Endothelial cell of coronary artery (primary cell): ENCODE data around the gene HIGD2A. TPM values are rescaled to one million over a fixed set of nuclear protein-coding genes. Genes with fewer than 3 reads are reported as not detected.

Experiments
- total RNA-seq: library from RNA; depleted of rRNA; stranded (reverse); fragments of >200 nt; gene quantifications from 2 replicates; pipeline ENCODE4 v1.2.3, GENCODE V29; 2014

The HIGD2A gene, protein sequence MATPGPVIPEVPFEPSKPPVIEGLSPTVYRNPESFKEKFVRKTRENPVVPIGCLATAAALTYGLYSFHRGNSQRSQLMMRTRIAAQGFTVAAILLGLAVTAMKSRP
- total RNA-seq = 24.7 and 28.1 TPM in 2 replicates

DNA sequence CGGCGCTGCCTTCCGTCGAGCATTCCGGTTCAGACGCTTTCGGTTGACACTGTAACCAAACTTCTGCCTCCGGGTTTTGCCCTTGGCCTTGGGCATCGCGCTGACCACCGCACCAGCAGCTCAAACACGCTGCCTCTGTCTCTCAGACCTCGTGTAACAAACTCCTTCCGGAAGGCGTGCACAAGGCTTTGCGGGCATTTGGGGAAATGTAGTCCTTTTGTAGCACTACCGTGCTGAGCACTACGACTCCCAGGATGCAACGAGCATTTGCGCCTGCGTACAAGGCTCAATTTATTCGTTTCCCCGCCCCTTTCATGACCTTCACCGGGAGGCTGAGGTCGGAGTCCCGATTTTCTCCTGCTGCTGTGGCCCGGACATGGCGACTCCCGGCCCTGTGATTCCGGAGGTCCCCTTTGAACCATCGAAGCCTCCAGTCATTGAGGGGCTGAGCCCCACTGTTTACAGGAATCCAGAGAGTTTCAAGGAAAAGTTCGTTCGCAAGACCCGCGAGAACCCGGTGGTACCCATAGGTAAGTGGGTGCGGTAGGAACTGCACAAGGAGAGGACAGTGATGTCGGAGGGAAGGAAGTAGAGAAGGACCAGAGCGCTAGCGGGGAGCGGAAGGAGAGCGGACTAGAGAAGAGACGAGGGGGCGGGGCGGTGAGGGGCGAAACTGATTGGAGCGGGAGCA, at the start of gene HIGD2A, which contains the start of gene NOP16:
HIGD2A (plus strand) TSS at position 308 of the 691 bp plus-strand sequence; CDS start at position 377, 69 bp downstream.
NOP16 (minus strand) TSS at position 155 of the 691 bp plus-strand sequence; CDS start at position 96, 59 bp downstream.

DNA sequence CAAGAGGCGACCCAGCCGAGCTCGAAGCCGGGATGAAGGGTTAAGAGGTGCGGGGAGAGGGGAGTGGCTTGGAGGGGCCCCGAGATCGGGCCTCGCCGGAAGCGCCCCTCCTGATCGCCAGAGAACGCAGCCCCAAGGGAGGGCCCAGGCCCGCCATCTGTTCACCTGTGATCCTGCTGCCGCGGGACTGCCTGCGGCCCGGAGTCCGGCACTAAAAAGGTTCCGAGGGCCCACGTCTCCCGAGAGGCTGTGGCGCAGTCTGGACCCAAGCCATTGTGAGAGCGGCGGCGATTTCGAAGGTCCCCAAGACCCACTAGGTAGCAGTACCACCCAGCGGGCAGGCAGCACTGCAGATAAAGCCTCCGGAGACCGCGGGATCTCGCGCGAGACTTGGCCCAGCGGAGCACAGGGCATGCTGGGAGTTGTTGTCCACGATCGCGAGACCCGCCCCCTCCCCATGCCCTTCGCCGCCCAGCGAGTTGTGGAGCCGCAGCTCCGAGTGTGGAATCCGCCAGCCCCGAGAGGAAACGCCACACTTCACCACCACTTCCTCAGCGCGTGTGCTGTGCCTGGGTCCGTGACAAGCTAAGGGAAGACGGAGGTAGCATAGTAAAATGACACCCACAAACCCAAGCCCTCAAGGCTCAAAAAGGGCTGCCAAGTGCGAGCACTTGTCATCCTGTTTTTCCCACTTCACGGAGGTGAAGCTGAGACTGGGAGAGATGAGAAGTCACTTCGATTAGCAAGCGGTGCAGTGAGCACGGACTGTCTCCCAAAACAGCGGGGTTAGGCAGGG, 26.9 kb upstream of the HIGD2A start, which contains the start of gene KIAA1191:
KIAA1191 (minus strand) TSS at position 328 of the 796 bp plus-strand sequence. CDS start 2,256 bp downstream, outside the sequence.

DNA sequence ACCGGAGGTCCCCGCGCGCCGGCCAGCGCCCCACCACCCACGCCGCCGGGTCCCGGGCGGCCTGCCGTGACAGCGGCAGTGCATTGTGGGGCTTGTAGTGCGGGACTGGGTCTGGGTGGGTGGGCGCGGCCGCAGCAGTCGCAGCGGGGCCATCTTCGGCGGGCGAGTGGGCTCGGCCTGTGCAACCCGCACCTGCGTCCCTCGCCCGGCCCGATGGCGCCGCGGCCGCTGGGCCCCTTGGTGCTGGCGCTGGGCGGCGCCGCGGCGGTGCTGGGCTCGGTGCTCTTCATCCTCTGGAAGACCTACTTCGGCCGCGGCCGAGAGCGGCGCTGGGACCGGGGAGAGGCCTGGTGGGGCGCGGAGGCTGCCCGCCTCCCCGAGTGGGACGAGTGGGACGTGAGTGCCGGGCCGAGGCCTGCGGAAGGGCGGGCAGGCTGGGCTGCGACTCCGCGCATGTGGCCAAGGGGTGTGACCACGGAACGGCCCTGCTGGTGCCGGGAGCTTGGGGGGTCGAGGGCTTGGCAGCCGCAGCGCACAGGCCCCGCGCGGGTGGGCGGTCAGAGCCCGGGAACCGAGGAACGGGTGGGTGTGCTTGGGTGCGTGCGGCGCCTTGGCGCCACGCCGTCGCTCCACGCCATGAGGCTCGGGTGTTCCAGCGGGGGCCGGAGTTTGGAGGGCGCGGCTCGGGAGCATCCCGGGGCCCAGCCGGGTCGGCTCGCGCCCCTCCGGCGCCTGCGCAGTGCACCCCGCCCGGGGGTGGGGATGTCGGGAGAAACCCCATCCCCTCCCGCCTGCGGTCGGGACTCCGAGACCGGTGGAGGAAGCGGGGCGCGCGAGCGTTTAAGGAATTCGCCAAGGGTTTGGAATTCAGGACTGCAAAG, 23.0 kb upstream of the HIGD2A start, which contains the start of gene ARL10:
ARL10 (plus strand) TSS at position 137 of the 881 bp plus-strand sequence; CDS start at position 214, 77 bp downstream.

GRCh38 chr5:176415952-176416924, 27.7 kb downstream of the HIGD2A start, which contains the start of gene CLTB:
Gene CLTB (minus strand): TSS chr5:176416539. CDS start chr5:176416363, 176 bp downstream.

Other genes with a start within 250 kb of the HIGD2A start
- 2.2 and 3.6 TPM in 2 replicates for gene SIMC1, start 150.3 kb upstream of the HIGD2A start, total RNA-seq
- gene KIAA1191, start 27.0 kb upstream of the HIGD2A start, total RNA-seq = 65.6 and 77.7 TPM in 2 replicates
- gene ARL10, start 23.3 kb upstream of the HIGD2A start, total RNA-seq = 6.1 and 16.4 TPM in 2 replicates
- 27.9 and 42.7 TPM in 2 replicates for gene NOP16, start 153 bp upstream of the HIGD2A start, total RNA-seq
- gene CLTB, start 27.8 kb downstream of the HIGD2A start, total RNA-seq = 123 and 142 TPM in 2 replicates
- gene FAF2, start 59.6 kb downstream of the HIGD2A start, total RNA-seq = 34.9 and 36.1 TPM in 2 replicates
- gene RNF44, start 148.7 kb downstream of the HIGD2A start, total RNA-seq = 3.5 and 4.0 TPM in 2 replicates
- not detected in 2 replicates for gene CDHR2, start 160.6 kb downstream of the HIGD2A start, total RNA-seq
- 3.1 and 5.7 TPM in 2 replicates for gene GPRIN1, start 221.4 kb downstream of the HIGD2A start, total RNA-seq
- 0.09 TPM in 1 of 2 replicates, not detected in the other for gene SNCB, start 241.8 kb downstream of the HIGD2A start, total RNA-seq
- not detected in 2 replicates for gene EIF4E1B, start 241.9 kb downstream of the HIGD2A start, total RNA-seq